H9 (cell line): Measurements from ENCODE around the gene TTF2. TPM values are rescaled to one million over a fixed set of nuclear protein-coding genes. Genes with fewer than 3 reads are reported as not detected.

Experiments
- DNase-seq: peaks from one replicate; pipeline ENCODE4 v3.0.0-alpha.2; 2017
- H2AFZ ChIP-seq: one replicate; pipeline ENCODE4 v1.6.1; 2013; ENCODE audit warnings: mild to moderate bottlenecking, low read length, control low read depth, moderate library complexity
- H2AK5ac ChIP-seq: 2 replicates; pipeline ENCODE4 v1.6.1; 2013; ENCODE audit warnings: low read length, control low read depth, mixed read lengths; ENCODE audit not compliant: insufficient read length
- H2BK120ac ChIP-seq: one replicate; pipeline ENCODE4 v1.6.1; 2013; ENCODE audit warnings: low read depth, mild to moderate bottlenecking, low read length, control low read depth, inconsistent platforms; ENCODE audit not compliant: poor library complexity, severe bottlenecking
- H2BK12ac ChIP-seq: 2 replicates; pipeline ENCODE4 v1.6.1; 2013; ENCODE audit warnings: low read length, control low read depth, mixed read lengths, low read depth; ENCODE audit not compliant: insufficient read length
- H2BK15ac ChIP-seq: 2 replicates; pipeline ENCODE4 v1.6.1; 2013; ENCODE audit warnings: low read depth, low read length, control low read depth
- H2BK20ac ChIP-seq: one replicate; pipeline ENCODE4 v1.6.1; 2013; ENCODE audit warnings: low read depth, mild to moderate bottlenecking, low read length, control low read depth, inconsistent platforms; ENCODE audit not compliant: poor library complexity, severe bottlenecking
- H2BK5ac ChIP-seq: 2 replicates; pipeline ENCODE4 v1.6.1; 2013; ENCODE audit warnings: low read length, control low read depth, mixed read lengths; ENCODE audit not compliant: insufficient read length
- H3K14ac ChIP-seq: 2 replicates; pipeline ENCODE4 v1.6.1; 2013; ENCODE audit warnings: low read length, control low read depth; ENCODE audit not compliant: insufficient read depth
- H3K18ac ChIP-seq: 2 replicates; pipeline ENCODE4 v1.6.1; 2013; ENCODE audit warnings: low read depth, mild to moderate bottlenecking, mixed read lengths, low read length, control low read depth; ENCODE audit not compliant: insufficient read length
- H3K23ac ChIP-seq: 2 replicates; pipeline ENCODE4 v1.6.1; 2013; ENCODE audit warnings: low read length, control low read depth, mixed read lengths, low read depth; ENCODE audit not compliant: insufficient read length
- H3K23me2 ChIP-seq: 2 replicates; pipeline ENCODE4 v1.6.1; 2013; ENCODE audit warnings: low read depth, mild to moderate bottlenecking, mixed read lengths, low read length, control low read depth; ENCODE audit not compliant: insufficient read length, poor library complexity, severe bottlenecking
- H3K27ac ChIP-seq: 2 replicates; pipeline ENCODE4 v1.5.1; 2013; ENCODE audit warnings: low read length, control low read depth, mixed read lengths, low read depth; ENCODE audit not compliant: insufficient read length
- H3K27me3 ChIP-seq: 2 replicates; pipeline ENCODE4 v1.6.1; 2013; ENCODE audit warnings: low read length, control low read depth, inconsistent platforms; ENCODE audit not compliant: insufficient read depth
- H3K4ac ChIP-seq: 2 replicates; pipeline ENCODE4 v1.6.1; 2013; ENCODE audit warnings: low read depth, mild to moderate bottlenecking, control low read depth, inconsistent platforms, low read length, moderate library complexity
- H3K4me1 ChIP-seq: 2 replicates; pipeline ENCODE4 v1.6.1; 2013; ENCODE audit warnings: low read length, control low read depth, inconsistent platforms; ENCODE audit not compliant: insufficient read depth
- H3K4me2 ChIP-seq: 2 replicates; pipeline ENCODE4 v1.6.1; 2013; ENCODE audit warnings: low read length, control low read depth, mixed read lengths; ENCODE audit not compliant: insufficient read length, insufficient read depth
- H3K56ac ChIP-seq: 2 replicates; pipeline ENCODE4 v1.6.1; 2013; ENCODE audit warnings: low read depth, mild to moderate bottlenecking, mixed read lengths, low read length, control low read depth; ENCODE audit not compliant: insufficient read length
- H3K79me1 ChIP-seq: 2 replicates; pipeline ENCODE4 v1.6.1; 2013; ENCODE audit warnings: low read depth, mild to moderate bottlenecking, moderate library complexity, low read length, control low read depth, inconsistent platforms; ENCODE audit not compliant: insufficient read depth, poor library complexity, severe bottlenecking
- H3K79me2 ChIP-seq: 2 replicates; pipeline ENCODE4 v1.6.1; 2013; ENCODE audit warnings: low read length, control low read depth, inconsistent platforms; ENCODE audit not compliant: insufficient read depth
- H3K9ac ChIP-seq: 2 replicates; pipeline ENCODE4 v1.6.1; 2013; ENCODE audit warnings: low read length, control low read depth, mixed read lengths; ENCODE audit not compliant: insufficient read length; ENCODE audit errors: extremely low read depth
- H3K9me3 ChIP-seq: one replicate; pipeline ENCODE4 v1.6.1; 2013; ENCODE audit warnings: low read depth, low read length, inconsistent platforms; ENCODE audit not compliant: control insufficient read depth
- H3T11ph ChIP-seq: one replicate; pipeline ENCODE4 v1.6.1; 2013; ENCODE audit warnings: mild to moderate bottlenecking, low read length, control low read depth, inconsistent platforms
- H4K20me1 ChIP-seq: one replicate; pipeline ENCODE4 v1.6.1; 2013; ENCODE audit not compliant: control insufficient read depth, insufficient read length, insufficient read depth
- H4K5ac ChIP-seq: 2 replicates; pipeline ENCODE4 v1.6.1; 2013; ENCODE audit warnings: low read depth, mild to moderate bottlenecking, mixed read lengths, low read length, control low read depth; ENCODE audit not compliant: insufficient read length
- H4K8ac ChIP-seq: replicated peaks from 2 replicates; pipeline ENCODE4 v1.6.1; 2013; ENCODE audit warnings: low read length, control low read depth, mixed read lengths, low read depth; ENCODE audit not compliant: insufficient read length
- H4K91ac ChIP-seq: 2 replicates; pipeline ENCODE4 v1.6.1; 2013; ENCODE audit warnings: low read depth, mild to moderate bottlenecking, moderate library complexity, mixed read lengths, low read length, control low read depth; ENCODE audit not compliant: insufficient read length
- H3K27ac Mint-ChIP-seq, 3 experiments: 2 replicates in 2 of 3; 3 replicates in 1 of 3; pipeline ENCODE4 v1.8.0; 2020 to 2021; ENCODE audit warnings: mixed read lengths in 3 of 3, mild to moderate bottlenecking in 1 of 3, moderate library complexity in 1 of 3
- H3K27me3 Mint-ChIP-seq: 2 replicates; pipeline ENCODE4 v1.8.0; 2021; ENCODE audit warnings: low read depth, mild to moderate bottlenecking, moderate library complexity, mixed read lengths
- H3K36me3 Mint-ChIP-seq, 3 experiments: 2 replicates in 2 of 3; 3 replicates in 1 of 3; pipeline ENCODE4 v1.8.0; 2020 to 2021; ENCODE audit warnings: low read depth in 3 of 3, mixed read lengths in 3 of 3; ENCODE audit not compliant: insufficient read depth in 1 of 3
- H3K4me1 Mint-ChIP-seq, 2 experiments: 2 replicates each; pipeline ENCODE4 v1.8.0; 2020; ENCODE audit warnings: mixed read lengths in 2 of 2
- H3K4me3 Mint-ChIP-seq, 2 experiments: 2 replicates in 1 of 2; 3 replicates in 1 of 2; pipeline ENCODE4 v1.8.0; 2020 to 2021; ENCODE audit warnings: mild to moderate bottlenecking in 2 of 2, mixed read lengths in 2 of 2, moderate library complexity in 1 of 2
- H3K9me3 Mint-ChIP-seq, 2 experiments: 2 replicates in 1 of 2; 3 replicates in 1 of 2; pipeline ENCODE4 v1.8.0; 2020; ENCODE audit warnings: mild to moderate bottlenecking in 2 of 2, mixed read lengths in 2 of 2, moderate library complexity in 1 of 2
- CTCF ChIP-seq: fragments of 200-600 bp; sonication (generic); conservative IDR thresholded peaks from 3 replicates; pipeline ENCODE4 v1.8.0; 2021; ENCODE audit warnings: antibody characterized with exemption, mild to moderate bottlenecking
- WGBS: extraction: QIAGEN DNeasy Blood & Tissue Kit; methylation state at CpG from one replicate; pipeline ENCODE4 v1.1.7; 2013; ENCODE audit warnings: missing lambda C conversion rate, low lambda C conversion rate, mixed read lengths; ENCODE audit not compliant: insufficient read length; ENCODE audit errors: extremely low coverage; 5-methylcytosine and 5-hydroxymethylcytosine counted together
- total RNA-seq: library from RNA; stranded (reverse); gene quantifications from 2 replicates; pipeline ENCODE4 v1.2.1, GENCODE V29; 2021

The TTF2 gene
- total RNA-seq, 1 experiment from 2014 or later: 86.4 TPM

GRCh38 chr1:117106478-117106877 is 46.4 kb downstream of the TTF2 start:
- Histone ChIP-seq H3K27me3 (no peaks in the 10 kb centered on the region), H3K23me2 (no peaks in the 10 kb centered on the region), H4K5ac (no peak overlapping the region), H2BK20ac (no peak overlapping the region), H2AK5ac (no peak overlapping the region), H3K27ac (no peak overlapping the region), H3K4me1 (no peaks in the 10 kb centered on the region), H3K9ac (no peak overlapping the region), H3K23ac (no peak overlapping the region), H3K79me2 (no peaks in the 10 kb centered on the region), H3K14ac (no peak overlapping the region), H3K56ac (no peak overlapping the region), H2BK5ac (no peak overlapping the region), H2BK12ac (no peak overlapping the region), H3K18ac (no peak overlapping the region), H2AFZ (no peak overlapping the region), H3T11ph (no peak overlapping the region), H3K4me2 (no peak overlapping the region), H4K20me1 (no peaks in the 10 kb centered on the region), H3K79me1 (no peaks in the 10 kb centered on the region), H3K4ac (no peak overlapping the region), H2BK15ac (no peak overlapping the region), H4K8ac (no peak overlapping the region), H4K91ac (no peak overlapping the region), H2BK120ac (no peak overlapping the region), H3K9me3 (no peaks in the 10 kb centered on the region)
- no peaks in the 10 kb centered on the region for H3K27me3 Mint-ChIP-seq
- no CpG with 5 or more reads among the region's 2 CpGs for WGBS
- H3K27ac Mint-ChIP-seq: 0 out of 7 replicates have a peak overlapping the region, but pooled peaks of 1 of the 3 experiments have one; percentile 11
- no peak for TF ChIP-seq CTCF
- H3K36me3 Mint-ChIP-seq: peaks cover 26 to 78% (median 64%) of the 10 kb centered on the region in 3 experiments
- no peak for DNase-seq
- H3K4me1 Mint-ChIP-seq: no peaks in the 10 kb centered on the region
- H3K4me3 Mint-ChIP-seq: no peak overlapping the region
- no peaks in the 10 kb centered on the region for H3K9me3 Mint-ChIP-seq
